ENCODE measurements around the gene LSR.

The LSR gene

GRCh38 chr19:35290381-35291127, 41.8 kb downstream of the LSR start:
- no peak for DNase-seq

GRCh38 chr19:35291259-35291658, 42.5 kb downstream of the LSR start:
- DNase-seq = no peak

DNA sequence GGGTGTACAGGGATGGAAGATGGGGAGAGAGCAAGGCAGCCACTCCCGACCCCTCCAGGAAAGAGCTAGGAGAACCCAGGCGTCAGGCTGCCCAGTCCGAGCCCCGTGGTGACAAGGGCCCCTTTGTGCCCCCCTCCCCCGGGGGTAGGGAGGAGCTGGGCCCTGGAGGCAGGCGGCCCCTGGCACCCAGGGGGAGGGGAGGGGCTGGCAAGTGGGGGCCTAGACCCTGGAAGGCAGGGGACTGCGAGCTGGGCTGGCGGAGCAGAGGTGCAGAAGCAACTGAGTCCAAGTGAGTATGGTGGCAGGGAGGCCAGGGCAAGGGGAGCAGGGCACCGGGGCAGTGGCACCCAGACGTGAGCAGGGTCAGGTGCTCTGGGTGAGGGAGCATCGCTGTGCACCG, 43.1 kb downstream of the LSR start, which contains the start of gene MAG:
Gene MAG, plus strand, starts transcription at position 246 of the 400 bp plus-strand sequence. CDS start 3,248 bp downstream, outside the sequence.
- no peak for DNase-seq

DNA sequence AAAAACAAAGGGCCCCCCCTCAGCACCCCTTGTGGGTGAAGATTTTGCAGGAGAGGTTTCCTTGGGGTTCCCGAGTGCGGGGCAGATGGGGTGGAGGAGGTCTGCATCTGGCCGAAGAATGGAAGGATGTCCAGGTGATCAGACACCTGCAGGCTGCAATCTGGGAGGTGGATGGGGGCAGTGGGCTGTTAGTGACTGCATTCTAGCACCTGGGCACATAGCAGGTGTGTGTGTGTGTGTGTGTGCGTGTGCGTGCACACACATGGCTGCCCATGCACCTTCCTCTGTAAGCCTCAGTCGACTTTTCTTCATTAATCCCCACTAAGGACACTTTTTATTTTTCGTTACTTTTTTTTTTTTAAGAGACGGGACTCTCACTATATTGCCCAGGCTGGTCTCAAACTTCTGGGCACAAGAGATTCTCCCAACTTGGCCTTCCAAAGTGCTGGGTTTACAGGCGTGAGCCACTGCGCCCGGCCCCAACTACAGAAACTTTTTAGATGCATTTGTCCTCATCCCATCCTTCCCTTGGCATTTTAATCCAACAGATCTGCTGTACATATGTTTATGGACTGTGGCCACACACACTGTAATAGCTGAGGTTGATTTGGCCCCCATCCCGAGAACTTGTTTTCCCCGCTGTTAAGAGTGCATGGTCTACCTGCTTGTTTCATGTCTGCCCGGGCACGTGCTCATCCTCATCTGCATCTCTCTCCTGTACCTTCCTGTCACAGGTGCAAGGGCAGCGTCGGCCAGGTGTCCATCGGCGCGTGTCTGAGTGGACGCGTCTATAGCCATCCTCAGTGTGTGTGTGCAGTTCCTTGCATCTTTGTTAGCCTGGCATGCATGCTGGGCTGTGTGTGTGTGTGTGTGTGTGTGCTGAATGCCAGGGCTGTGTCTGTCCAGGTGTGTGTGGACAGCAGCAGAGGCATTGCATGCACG, 43.9 kb downstream of the LSR start:
- DNase-seq = no peak

- DNase-seq = no peak
These were observed 44.5 kb downstream of the LSR start for GRCh38 chr19:35293363-35293739.

- no peak for DNase-seq
These were observed 45.0 kb downstream of the LSR start for GRCh38 chr19:35293808-35294207.

DNA sequence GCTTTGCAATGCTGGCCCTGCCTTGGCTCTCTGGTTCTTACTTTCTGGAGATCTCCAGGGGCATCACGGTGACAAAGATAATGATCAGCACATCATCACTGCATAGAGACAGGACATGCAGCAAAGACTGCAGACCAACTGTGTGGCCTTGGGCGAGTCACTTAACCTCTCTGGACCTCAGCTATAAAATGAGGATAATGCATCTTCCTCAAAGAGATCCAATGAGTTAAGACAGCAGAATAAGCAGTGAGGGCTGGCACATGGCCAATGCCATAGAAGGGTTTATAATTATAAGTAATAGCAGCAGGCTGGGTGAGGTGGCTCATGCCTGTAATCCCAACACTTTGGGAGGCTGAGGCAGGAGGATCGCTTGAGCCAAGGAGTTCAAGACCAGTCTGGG, 45.5 kb downstream of the LSR start:
- no peak for DNase-seq

DNA sequence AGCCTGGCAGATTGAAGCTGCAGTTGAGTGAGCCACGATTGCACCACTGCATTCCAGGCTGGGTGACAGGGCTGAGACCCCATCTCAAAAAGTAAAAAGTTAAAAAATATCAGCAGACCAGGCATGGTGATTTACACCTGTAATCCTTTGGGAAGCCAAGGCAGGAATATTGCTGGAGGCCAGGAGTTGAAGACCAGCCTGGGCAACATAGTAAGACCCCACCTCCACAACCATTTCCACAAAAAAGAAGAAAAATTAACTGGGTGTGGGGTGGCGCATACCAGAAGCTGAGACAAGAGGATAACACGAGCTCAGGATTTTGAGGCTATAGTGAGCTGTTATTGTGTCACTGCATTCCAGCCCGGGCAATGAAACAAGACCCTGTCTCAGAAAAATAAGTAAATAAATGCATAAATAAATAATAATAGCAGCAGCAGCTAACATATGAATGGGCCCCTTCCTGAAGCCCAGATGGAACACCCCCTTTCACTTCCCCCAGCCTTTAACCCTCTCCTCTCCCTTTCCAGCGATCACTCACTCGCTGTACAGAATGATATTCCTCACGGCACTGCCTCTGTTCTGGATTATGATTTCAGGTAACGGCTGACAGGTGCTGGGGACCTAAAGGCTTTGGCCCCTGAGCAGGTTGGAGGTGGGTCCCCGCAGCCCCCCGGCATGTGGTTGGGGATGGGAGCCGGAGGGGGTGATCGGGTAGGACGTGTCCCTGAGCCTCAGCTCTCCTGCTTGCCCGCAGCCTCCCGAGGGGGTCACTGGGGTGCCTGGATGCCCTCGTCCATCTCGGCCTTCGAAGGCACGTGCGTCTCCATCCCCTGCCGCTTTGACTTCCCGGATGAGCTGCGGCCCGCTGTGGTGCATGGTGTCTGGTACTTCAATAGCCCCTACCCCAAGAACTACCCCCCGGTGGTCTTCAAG, 46.3 kb downstream of the LSR start:
- DNase-seq = no peak

- no peak for DNase-seq
These were observed 47.1 kb downstream of the LSR start for GRCh38 chr19:35295792-35296462.

DNA sequence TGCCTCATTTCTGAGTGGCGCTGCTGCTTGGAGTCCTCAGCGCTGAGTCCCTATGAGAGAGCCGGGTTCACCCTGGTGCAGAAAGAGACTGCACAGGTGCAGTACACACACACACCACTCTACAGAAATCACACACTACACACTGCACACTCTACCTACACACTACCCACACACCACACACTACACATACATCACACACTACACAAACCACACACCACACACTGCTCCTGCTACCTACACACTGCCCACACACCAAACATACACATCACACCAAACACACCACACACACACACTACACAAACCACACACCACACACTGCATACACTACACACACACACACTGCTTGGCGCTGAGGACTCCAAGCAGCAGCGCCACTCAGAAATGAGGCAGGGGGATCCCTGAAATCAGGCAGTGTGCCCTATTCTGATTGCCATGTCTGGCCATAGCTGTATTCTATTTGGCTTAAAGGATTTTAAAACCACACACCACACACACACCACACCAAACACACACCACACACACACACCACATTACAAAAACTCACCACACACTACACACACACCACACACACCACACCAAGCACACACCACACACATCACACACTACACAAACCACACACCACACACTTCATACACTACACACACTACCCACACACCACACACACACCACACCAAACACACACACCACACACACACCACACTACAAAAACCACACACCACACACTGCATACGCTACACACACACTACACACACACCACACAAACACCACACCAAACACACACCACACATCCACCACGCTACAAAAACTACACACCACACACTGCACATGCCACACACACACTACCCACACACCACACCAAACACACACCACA, 48.1 kb downstream of the LSR start:
- DNase-seq = no peak

DNA sequence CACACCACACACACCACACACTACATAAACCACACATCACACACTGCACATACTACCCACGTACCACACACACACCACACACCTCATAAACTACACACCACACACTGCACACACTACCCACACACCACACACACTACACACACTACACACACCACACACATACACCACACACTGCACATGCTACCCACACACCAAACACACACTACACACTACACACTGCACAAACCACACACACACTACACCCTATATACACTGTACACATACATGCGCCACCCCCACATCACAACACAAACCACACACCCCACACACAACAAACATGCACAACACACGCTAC, 48.7 kb downstream of the LSR start:
- DNase-seq = no peak

GRCh38 chr19:35297922-35298321, 49.1 kb downstream of the LSR start:
- no peak for DNase-seq

DNA sequence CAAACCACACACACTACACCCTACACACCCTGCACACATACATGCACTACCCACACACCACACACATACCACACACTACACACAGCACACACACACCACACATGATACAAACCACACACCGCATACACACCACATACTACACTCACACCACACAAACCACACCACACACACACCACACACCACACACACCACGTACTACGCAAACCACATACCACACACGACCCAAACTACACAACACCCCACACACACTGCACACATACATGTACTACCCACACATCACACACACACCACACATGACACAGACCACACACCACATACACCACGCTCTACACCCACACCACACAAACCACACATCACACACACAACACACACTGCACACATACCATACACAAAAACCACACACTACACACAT, 49.8 kb downstream of the LSR start:
- no peak for DNase-seq

DNA sequence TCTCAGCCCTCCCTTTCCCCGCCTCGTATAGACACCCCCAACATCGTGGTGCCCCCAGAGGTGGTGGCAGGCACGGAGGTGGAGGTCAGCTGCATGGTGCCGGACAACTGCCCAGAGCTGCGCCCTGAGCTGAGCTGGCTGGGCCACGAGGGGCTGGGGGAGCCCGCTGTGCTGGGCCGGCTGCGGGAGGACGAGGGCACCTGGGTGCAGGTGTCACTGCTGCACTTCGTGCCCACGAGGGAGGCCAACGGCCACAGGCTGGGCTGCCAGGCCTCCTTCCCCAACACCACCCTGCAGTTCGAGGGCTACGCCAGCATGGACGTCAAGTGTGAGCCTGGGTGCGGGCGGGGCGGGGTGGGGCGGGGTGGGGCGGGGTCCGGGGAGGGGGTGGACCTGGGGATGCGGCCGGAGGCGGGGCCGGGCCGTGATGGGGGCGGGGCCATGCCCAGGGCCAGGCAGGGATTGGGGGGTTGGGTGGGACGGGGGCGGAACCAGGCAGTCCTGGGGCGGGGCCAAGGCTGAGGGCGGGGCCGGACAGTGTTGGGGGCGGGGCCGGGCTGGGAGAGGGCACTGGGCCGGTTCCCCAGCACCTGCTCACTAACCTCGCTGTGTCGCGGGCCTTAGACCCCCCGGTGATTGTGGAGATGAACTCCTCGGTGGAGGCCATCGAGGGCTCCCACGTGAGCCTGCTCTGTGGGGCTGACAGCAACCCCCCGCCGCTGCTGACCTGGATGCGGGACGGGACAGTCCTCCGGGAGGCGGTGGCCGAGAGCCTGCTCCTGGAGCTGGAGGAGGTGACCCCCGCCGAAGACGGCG, 50.9 kb downstream of the LSR start:
- no peak for DNase-seq

GRCh38 chr19:35300339-35300649, 51.5 kb downstream of the LSR start:
- DNase-seq = no peak

DNA sequence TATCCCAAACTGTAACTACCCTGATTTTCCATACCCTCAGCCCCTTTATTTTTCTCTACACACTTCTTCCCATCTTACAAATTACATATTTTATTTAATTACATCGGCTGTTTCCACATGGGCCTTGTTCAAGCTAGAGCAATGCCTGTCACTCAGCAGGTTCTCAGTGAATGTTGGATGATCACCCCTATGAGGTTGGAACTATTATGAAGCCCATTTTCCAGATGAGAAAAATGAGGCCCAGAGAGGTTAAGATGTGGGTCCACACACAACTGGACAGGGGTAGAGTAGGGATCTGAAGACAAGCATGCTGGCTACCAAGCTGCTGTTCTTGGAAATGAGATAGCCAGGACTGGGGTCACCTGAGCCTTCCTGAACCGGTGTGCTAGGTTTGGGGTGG, 53.2 kb downstream of the LSR start:
- DNase-seq = no peak

- no peak for DNase-seq
These were observed 53.6 kb downstream of the LSR start for GRCh38 chr19:35302446-35302845.

- DNase-seq = no peak
These were observed 54.6 kb downstream of the LSR start for GRCh38 chr19:35303357-35303915.

DNA sequence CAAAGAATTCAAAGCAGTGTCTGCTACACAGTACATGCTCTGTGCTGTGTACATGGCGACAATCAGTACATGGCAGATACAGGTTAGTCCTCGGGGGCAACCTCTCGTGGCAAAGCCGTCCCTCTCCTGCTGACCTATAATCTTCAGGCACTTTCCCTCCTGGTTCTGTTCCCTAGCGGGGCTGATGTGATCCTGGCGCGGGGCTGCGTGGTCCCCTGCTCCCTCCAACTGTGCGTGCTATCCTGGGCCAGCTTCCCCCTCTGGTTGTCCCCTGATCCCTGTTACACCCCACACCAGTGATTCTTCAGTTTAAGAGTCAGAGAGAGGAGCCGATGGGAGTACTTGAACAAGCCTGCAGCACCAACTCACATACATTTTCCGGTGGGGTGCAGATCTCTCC, 55.2 kb downstream of the LSR start:
- no peak for DNase-seq

GRCh38 chr19:35305181-35305580, 56.4 kb downstream of the LSR start:
- DNase-seq = no peak

Data from NCI-H2171 treated with DMSO at 0.1 percent for 48 hours (cell line).